Measurements from ENCODE around the gene HOXA6.

- TF ChIP-seq USF2 (IDR thresholded peaks at IDR 0.05) (no peak), CEBPB (IDR thresholded peaks at IDR 0.05) (no peak), JUNB (IDR thresholded peaks at IDR 0.05) (no peak), HDAC2 (IDR thresholded peaks at IDR 0.05) (no peak), EP300 (IDR thresholded peaks at IDR 0.05) (no peak), EHMT2 (IDR thresholded peaks at IDR 0.05; ENCODE audit: low read depth) (no peak), CTCF (IDR thresholded peaks at IDR 0.05) (no peak), MAFK (IDR thresholded peaks at IDR 0.05; ENCODE audit: partially characterized antibody) (no peak), RFX5 (IDR thresholded peaks at IDR 0.05) (no peak), RARB (CRISPR knock-in tag; IDR thresholded peaks at IDR 0.05) (no peak), HOXB13 (CRISPR knock-in tag; IDR thresholded peaks at IDR 0.05; ENCODE audit: low read depth) (no peak), PBX3 (IDR thresholded peaks at IDR 0.05) (no peak)
Observed at GRCh38 chr7:27106181-27106900, 41.2 kb downstream of the HOXA6 start.
